Motor neuron (in vitro differentiated cells): ENCODE data around the gene MTF1. TPM values are rescaled to one million over a fixed set of nuclear protein-coding genes. Genes with fewer than 3 reads are reported as not detected.

ENCODE experiments used
- ATAC-seq, 8 experiments: fragments of 200-7000 bp; cut with Tn5 transposase; replicated peaks in 6 of 8; 2 replicates each; pipeline ENCODE4 v1.8.0; 2021; ENCODE audit warnings: mild to moderate bottlenecking in 8 of 8, moderate library complexity in 8 of 8
- H3K27ac ChIP-seq, 2 donors: fragments of 250-450 bp; sonication (Bioruptor Pico); 2 replicates each; pipeline ENCODE4 v1.9.0; 2021; ENCODE audit warnings: antibody characterized with exemption in 2 of 2, mild to moderate bottlenecking in 2 of 2, moderate library complexity in 1 of 2
- H3K4me1 ChIP-seq, 2 donors: fragments of 250-450 bp; sonication (Bioruptor Pico); replicated peaks in 1 of 2; 2 replicates each; pipeline ENCODE4 v1.6.1; 2021; ENCODE audit warnings: antibody characterized with exemption in 2 of 2, mild to moderate bottlenecking in 2 of 2, moderate library complexity in 1 of 2
- H3K4me3 ChIP-seq, 5 donors: fragments of 250-450 bp; sonication (Bioruptor Pico); 2 replicates each; pipeline ENCODE4 v1.9.0; 2021; ENCODE audit warnings: antibody characterized with exemption in 5 of 5, mild to moderate bottlenecking in 5 of 5, moderate library complexity in 4 of 5
- WGBS, 10 experiments: fragments of 450-650 bp; shearing (Covaris generic); methylation state at CpG; one replicate each; pipeline ENCODE4 v1.0.0; 2022; 5-methylcytosine and 5-hydroxymethylcytosine counted together
- in situ Hi-C, 9 experiments: fragments of 400-800 bp; cut with MboI; loops; one replicate each; pipeline ENCODE4 v1.15.0; 2021; ENCODE audit warnings: low sequenced_read_pairs in 9 of 9, low pct_unique_long_range_greater_than_20kb in 2 of 9; ENCODE audit not compliant: unreplicated experiment in 9 of 9
- total RNA-seq, 8 experiments: library from RNA; unstranded; fragments of 300-600 nt; gene quantifications; 2 replicates each; pipeline versions ENCODE4 v1.2.3 to v1.2.4, GENCODE V29; 2022

MTF1 gene
- total RNA-seq, 8 experiments from 2014 or later, result 3.5 to 7.3 (median 5.8) TPM

- peak in 3 of 8 experiments; percentile 49 to 61 (median 57) for ATAC-seq
- no peak overlapping the region for H3K4me3 ChIP-seq
- peaks cover 10 to 18% of the 10 kb centered on the region in 2 donors for H3K4me1 ChIP-seq
- no peak overlapping the region for H3K27ac ChIP-seq
- in situ Hi-C loops, result no loop called here
- 0 to 100% (median 71%) methylated on average over 1 to 2 of the region's 2 CpGs; no CpG with 5 or more reads in 1 of the 10 experiments for WGBS, 10 experiments
Measured at GRCh38 chr1:37813529-37814145, 45.8 kb downstream of the MTF1 start.

DNA sequence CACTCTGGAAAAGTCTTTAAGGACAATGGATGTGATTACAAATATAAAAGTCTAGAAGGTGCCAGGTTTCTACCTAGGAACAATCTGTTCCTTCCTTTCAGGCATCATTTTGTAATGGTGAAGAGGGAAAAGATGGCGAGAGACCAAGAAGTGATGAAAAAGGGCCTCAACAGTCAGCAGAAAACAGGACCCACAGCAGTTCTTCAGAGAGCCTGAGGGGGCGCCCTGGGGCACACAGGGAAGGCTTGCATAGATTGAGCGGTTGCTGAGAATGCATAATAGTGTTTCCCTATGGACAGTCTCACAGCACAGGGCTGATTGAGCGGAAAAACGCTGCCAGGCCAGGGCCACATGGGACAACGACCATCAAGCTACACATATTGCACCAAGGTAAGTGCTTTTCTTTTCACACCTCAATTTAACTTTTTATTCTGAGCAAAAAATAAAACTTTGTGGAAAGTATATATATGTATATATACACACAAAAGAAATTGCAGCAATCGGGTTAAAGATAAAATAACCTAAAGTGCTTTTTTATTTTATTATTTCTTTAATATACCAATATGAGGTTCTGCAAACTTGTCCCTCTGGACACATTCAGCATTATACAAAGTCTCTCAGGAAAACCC lies 48.3 kb downstream of the MTF1 start:
- 8 to 67% (median 30%) methylated on average over 3 to 6 of the region's 7 CpGs; no CpG with 5 or more reads in 2 of the 10 experiments for whole genome bisulfite sequencing, 10 experiments
- peak in 4 of 8 experiments; percentile 3 to 4 (median 3) for ATAC-seq
- Histone ChIP-seq H3K27ac (no peak overlapping the region), H3K4me3 (no peak overlapping the region), H3K4me1 (peaks cover 18 to 26% of the 10 kb centered on the region in 2 donors)
- in situ Hi-C loops, result no loop called here

GRCh38 chr1:37809942-37810341 lies 49.5 kb downstream of the MTF1 start:
- 17 to 100% (median 55%) methylated on average over 1 to 2 of the region's 2 CpGs; no CpG with 5 or more reads in 2 of the 10 experiments for WGBS, 10 experiments
- in situ Hi-C loops, result no loop called here
- Histone ChIP-seq H3K27ac (no peak overlapping the region), H3K4me1 (peaks cover 18 to 26% of the 10 kb centered on the region in 2 donors), H3K4me3 (no peak overlapping the region)
- ATAC-seq, result no peak

DNA sequence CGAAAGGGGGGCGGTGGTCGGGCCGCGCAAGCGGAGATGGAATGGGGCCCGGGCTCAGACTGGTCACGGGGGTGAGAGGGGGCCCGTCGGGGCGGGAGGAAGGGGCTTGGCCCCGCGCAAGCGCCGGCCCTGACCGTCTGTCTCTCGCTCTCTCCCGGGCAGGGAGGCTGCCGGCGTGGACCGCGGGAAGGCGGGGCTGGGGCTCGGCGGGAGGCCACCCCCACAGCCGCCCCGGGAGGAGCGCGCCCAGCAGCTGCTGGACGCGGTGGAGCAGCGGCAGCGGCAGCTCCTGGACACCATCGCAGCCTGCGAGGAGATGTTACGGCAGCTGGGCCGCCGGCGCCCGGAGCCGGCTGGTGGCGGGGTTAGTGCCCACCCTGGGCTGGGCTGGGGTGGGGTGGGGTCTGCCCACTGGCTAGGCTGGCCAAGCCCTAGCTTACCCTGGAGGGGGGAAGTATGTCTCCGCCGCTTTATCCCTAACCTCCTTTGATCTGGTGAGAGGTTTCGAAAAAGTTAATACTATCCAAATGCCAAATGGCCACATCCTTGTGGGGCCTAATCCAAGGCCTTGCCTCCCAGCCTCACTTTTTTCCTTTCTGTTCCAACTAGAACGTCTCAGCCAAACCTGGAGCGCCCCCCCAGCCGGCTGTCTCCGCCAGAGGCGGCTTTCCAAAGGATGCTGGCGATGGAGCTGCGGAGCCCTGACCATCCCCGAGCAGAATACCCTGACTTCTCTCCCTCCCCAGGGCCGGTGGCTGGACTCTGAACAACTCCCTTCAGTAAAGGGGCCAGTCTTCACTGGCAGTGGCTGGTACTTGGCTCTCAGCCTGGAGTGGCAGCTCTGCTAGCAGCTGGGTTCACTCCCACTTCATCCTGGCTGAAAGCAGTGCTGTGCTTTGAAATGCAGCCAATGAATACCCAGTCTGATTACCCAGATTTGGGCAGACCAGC lies 50.7 kb downstream of the MTF1 start:
- 0 to 13% (median 0%) methylated on average over 2 to 22 of the region's 54 CpGs; no CpG with 5 or more reads in 3 of the 10 experiments for WGBS, 10 experiments
- H3K4me3 ChIP-seq, result peak overlapping the region; percentile 52 to 90 (median 79)
- peaks cover 18 to 26% of the 10 kb centered on the region in 2 donors for H3K4me1 ChIP-seq
- ATAC-seq, result peak; percentile 67 to 83 (median 80)
- peak overlapping the region; percentile 83 to 97 for H3K27ac ChIP-seq
- in situ Hi-C loops, result no loop called here

GRCh38 chr1:37807555-37808368 lies 51.6 kb downstream of the MTF1 start, which contains the start of the genes C1orf122 and YRDC:
C1orf122 (plus strand) TSS chr1:37807790; CDS start chr1:37808405, 615 bp downstream.
YRDC (minus strand) TSS chr1:37808208; CDS start chr1:37808180, 28 bp downstream.
- Histone ChIP-seq H3K4me1 (peaks cover 18 to 26% of the 10 kb centered on the region in 2 donors), H3K27ac (peak within 1 kb of the TSS; percentile 83 to 97), H3K4me3 (peak within 1 kb of the TSS; percentile 52 to 90 (median 79))
- peak; percentile 84 to 93 (median 88) for ATAC-seq
- in situ Hi-C loops, result no loop called here
- WGBS, 10 experiments, result 0 to 4% (median 0%) methylated on average over 2 to 19 of the region's 95 CpGs; no CpG with 5 or more reads in 2 of the 10 experiments

- 0 to 52% (median 12%) methylated on average over 3 to 9 of the region's 9 CpGs; no CpG with 5 or more reads in 3 of the 10 experiments for WGBS, 10 experiments
- in situ Hi-C loops, result no loop called here
- ATAC-seq, result peak in 2 of 8 experiments; percentile 3
- H3K4me3 ChIP-seq, result peak overlapping the region; percentile 52 to 90 (median 79)
- H3K4me1 ChIP-seq, result peaks cover 18 to 26% of the 10 kb centered on the region in 2 donors
- H3K27ac ChIP-seq, result peak overlapping the region; percentile 83 to 97
Measured at GRCh38 chr1:37807220-37807554, 52.2 kb downstream of the MTF1 start.

GRCh38 chr1:37802439-37802838 lies 57.0 kb downstream of the MTF1 start:
- peaks cover 7 to 8% of the 10 kb centered on the region in 2 donors for H3K4me1 ChIP-seq
- no peak overlapping the region for H3K4me3 ChIP-seq
- no peak for ATAC-seq
- H3K27ac ChIP-seq, result no peak overlapping the region
- 86 to 100% (median 100%) methylated on average over 1 of the region's 1 CpG; no CpG with 5 or more reads in 5 of the 10 experiments for WGBS, 10 experiments
- in situ Hi-C loops, result no loop called here

GRCh38 chr1:37797750-37798345 lies 61.5 kb downstream of the MTF1 start:
- ATAC-seq, result no peak
- H3K4me3 ChIP-seq, result no peak overlapping the region
- H3K27ac ChIP-seq, result no peak overlapping the region
- in situ Hi-C loops, result no loop called here
- peaks cover 8 to 9% of the 10 kb centered on the region in 2 donors for H3K4me1 ChIP-seq
- 53 to 100% (median 67%) methylated on average over 1 to 3 of the region's 3 CpGs; no CpG with 5 or more reads in 4 of the 10 experiments for WGBS, 10 experiments

GRCh38 chr1:37795340-37796125 lies 63.9 kb downstream of the MTF1 start:
- Histone ChIP-seq H3K4me3 (peak overlapping the region; percentile 45 to 92 (median 63)), H3K27ac (no peak overlapping the region), H3K4me1 (peaks cover 8 to 9% of the 10 kb centered on the region in 2 donors)
- ATAC-seq, result peak in 4 of 8 experiments; percentile 8 to 43 (median 12)
- in situ Hi-C loops, result no loop called here
- WGBS, 10 experiments, result 0 to 80% (median 34%) methylated on average over 1 to 18 of the region's 22 CpGs; no CpG with 5 or more reads in 2 of the 10 experiments

GRCh38 chr1:37794372-37795339 lies 64.7 kb downstream of the MTF1 start:
- Histone ChIP-seq H3K27ac (peak overlapping the region in 1 of 2 donors; percentile 34), H3K4me1 (peaks cover 8 to 9% of the 10 kb centered on the region in 2 donors), H3K4me3 (peak overlapping the region; percentile 45 to 92 (median 63))
- in situ Hi-C loops, result no loop called here
- peak in 7 of 8 experiments; percentile 1 to 53 (median 34) for ATAC-seq
- 0 to 53% (median 44%) methylated on average over 1 to 8 of the region's 59 CpGs; no CpG with 5 or more reads in 4 of the 10 experiments for WGBS, 10 experiments
